ENCODE measurements around the gene LINGO1. TPM values are rescaled to one million over a fixed set of nuclear protein-coding genes. Genes with fewer than 3 reads are reported as not detected.
A peak's percentile ranks its signal among the peaks of the same experiment; 100 is the strongest.

Gene LINGO1
- total and polyA plus RNA-seq, 5 donors from 2014 or later: not detected

DNA sequence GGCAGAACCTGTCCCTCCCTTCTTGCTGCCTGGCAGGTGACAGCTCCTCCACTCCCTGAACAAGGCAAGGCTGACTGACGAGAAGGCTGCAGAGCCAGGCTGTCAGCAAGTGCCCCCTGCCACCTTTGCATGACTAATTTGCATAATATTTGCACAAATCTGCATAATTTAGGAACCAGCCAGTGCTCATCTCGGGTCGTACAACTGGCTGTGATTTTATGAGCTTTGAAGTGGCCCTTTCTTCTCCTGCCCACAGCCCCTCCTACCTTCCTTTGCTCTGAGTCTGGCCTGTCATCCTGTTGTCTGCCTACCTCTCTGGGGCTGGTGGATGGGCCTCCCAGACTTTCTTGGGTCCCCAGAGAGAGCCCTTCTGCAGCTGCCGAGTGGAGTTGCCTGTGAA lies 58.9 kb downstream of the LINGO1 start:
- no peak overlapping the region for H3K4me3 Mint-ChIP-seq
- no peaks in the 10 kb centered on the region for H3K36me3 ChIP-seq (ENCODE audit: control insufficient read depth, insufficient read depth, low read length)
- H3K36me3 Mint-ChIP-seq: no peaks in the 10 kb centered on the region
- peak overlapping the region in 1 of 3 donors; percentile 32 for H3K27ac Mint-ChIP-seq
- DNase-seq (no peak), ATAC-seq (ENCODE audit: low read depth in 2 of 2) (no peak)
- H3K9me3 Mint-ChIP-seq: peaks cover 0 to 1% (median 0%) of the 10 kb centered on the region in 7 donors
- no peaks in the 10 kb centered on the region for H3K4me1 ChIP-seq (ENCODE audit: control insufficient read depth, insufficient read depth, low read length, poor library complexity, severe bottlenecking)
- no peak overlapping the region for H3K4me3 ChIP-seq (ENCODE audit: low read depth, low read length)
- peaks cover 0 to 4% (median 0%) of the 10 kb centered on the region in 4 donors for H3K4me1 Mint-ChIP-seq
- H3K27me3 Mint-ChIP-seq: peaks cover 16% of the 10 kb centered on the region
- H3K9me3 ChIP-seq (ENCODE audit: control insufficient read depth in 2 of 2, low read length in 2 of 2): no peaks in the 10 kb centered on the region
- no peak overlapping the region for H3K27ac ChIP-seq (ENCODE audit: insufficient read depth, low read length, poor library complexity, severe bottlenecking)
- no peaks in the 10 kb centered on the region for H3K27me3 ChIP-seq (ENCODE audit: control insufficient read depth, insufficient read depth, low read length)

- Mint-ChIP-seq H3K36me3 (no peaks in the 10 kb centered on the region), H3K9me3 (peaks cover 0 to 1% (median 0%) of the 10 kb centered on the region in 7 donors), H3K4me1 (peaks cover 0 to 4% (median 0%) of the 10 kb centered on the region in 4 donors), H3K27ac (no peak overlapping the region), H3K4me3 (no peak overlapping the region), H3K27me3 (peaks cover 16% of the 10 kb centered on the region)
- H3K9me3 ChIP-seq (ENCODE audit: control insufficient read depth in 2 of 2, low read length in 2 of 2): no peaks in the 10 kb centered on the region
- ATAC-seq (ENCODE audit: low read depth in 2 of 2): no peak
- no peaks in the 10 kb centered on the region for H3K27me3 ChIP-seq (ENCODE audit: control insufficient read depth, insufficient read depth, low read length)
- no peak overlapping the region for H3K27ac ChIP-seq (ENCODE audit: insufficient read depth, low read length, poor library complexity, severe bottlenecking)
- no peaks in the 10 kb centered on the region for H3K36me3 ChIP-seq (ENCODE audit: control insufficient read depth, insufficient read depth, low read length)
- H3K4me3 ChIP-seq (ENCODE audit: low read depth, low read length): no peak overlapping the region
- H3K4me1 ChIP-seq (ENCODE audit: control insufficient read depth, insufficient read depth, low read length, poor library complexity, severe bottlenecking): no peaks in the 10 kb centered on the region
- DNase-seq: no peak
Observed at GRCh38 chr15:77572186-77572585, 60.5 kb downstream of the LINGO1 start.

- no peak for DNase-seq
- ATAC-seq (ENCODE audit: low read depth in 2 of 2): no peak
- no peak overlapping the region for H3K4me3 Mint-ChIP-seq
- H3K27ac Mint-ChIP-seq: no peak overlapping the region
- no peaks in the 10 kb centered on the region for H3K36me3 ChIP-seq (ENCODE audit: control insufficient read depth, insufficient read depth, low read length)
- peaks cover 16% of the 10 kb centered on the region for H3K27me3 Mint-ChIP-seq
- H3K27ac ChIP-seq (ENCODE audit: insufficient read depth, low read length, poor library complexity, severe bottlenecking): no peak overlapping the region
- H3K4me1 ChIP-seq (ENCODE audit: control insufficient read depth, insufficient read depth, low read length, poor library complexity, severe bottlenecking): no peaks in the 10 kb centered on the region
- peaks cover 0 to 1% (median 0%) of the 10 kb centered on the region in 7 donors for H3K9me3 Mint-ChIP-seq
- H3K9me3 ChIP-seq (ENCODE audit: control insufficient read depth in 2 of 2, low read length in 2 of 2): no peaks in the 10 kb centered on the region
- H3K4me3 ChIP-seq (ENCODE audit: low read depth, low read length): no peak overlapping the region
- H3K36me3 Mint-ChIP-seq: no peaks in the 10 kb centered on the region
- no peaks in the 10 kb centered on the region for H3K27me3 ChIP-seq (ENCODE audit: control insufficient read depth, insufficient read depth, low read length)
- H3K4me1 Mint-ChIP-seq: peaks cover 0 to 4% (median 0%) of the 10 kb centered on the region in 4 donors
Observed at GRCh38 chr15:77571741-77572140, 61.0 kb downstream of the LINGO1 start.

DNA sequence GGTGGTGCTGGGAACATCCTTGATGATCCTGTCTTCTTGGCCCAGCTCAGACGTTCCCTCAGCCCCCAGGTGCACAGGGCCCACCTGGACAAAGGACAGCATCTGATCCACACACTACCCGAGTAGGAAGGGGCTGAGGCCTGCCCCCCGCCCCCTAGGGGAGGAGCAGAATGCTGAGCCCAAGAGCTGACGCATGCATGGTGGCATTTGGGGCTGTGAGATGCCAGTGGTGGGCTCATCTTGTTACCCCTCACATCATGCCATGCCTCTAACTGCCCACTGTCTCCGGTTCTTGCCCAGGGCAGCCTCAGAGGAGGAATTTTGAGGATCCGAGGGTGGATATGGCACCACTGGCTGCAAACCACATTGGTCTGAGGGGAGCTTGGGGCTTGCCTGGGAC lies 61.5 kb downstream of the LINGO1 start:
- Histone ChIP-seq H3K27ac (ENCODE audit: insufficient read depth, low read length, poor library complexity, severe bottlenecking) (no peak overlapping the region), H3K9me3 (ENCODE audit: control insufficient read depth in 2 of 2, low read length in 2 of 2) (no peaks in the 10 kb centered on the region), H3K4me1 (ENCODE audit: control insufficient read depth, insufficient read depth, low read length, poor library complexity, severe bottlenecking) (no peaks in the 10 kb centered on the region), H3K4me3 (ENCODE audit: low read depth, low read length) (no peak overlapping the region), H3K27me3 (ENCODE audit: control insufficient read depth, insufficient read depth, low read length) (no peaks in the 10 kb centered on the region), H3K36me3 (ENCODE audit: control insufficient read depth, insufficient read depth, low read length) (no peaks in the 10 kb centered on the region)
- Mint-ChIP-seq H3K4me3 (no peak overlapping the region), H3K27me3 (peaks cover 16% of the 10 kb centered on the region), H3K9me3 (peaks cover 0 to 1% (median 0%) of the 10 kb centered on the region in 7 donors), H3K4me1 (peaks cover 0 to 4% (median 0%) of the 10 kb centered on the region in 4 donors), H3K36me3 (no peaks in the 10 kb centered on the region), H3K27ac (no peak overlapping the region)
- no peak for ATAC-seq (ENCODE audit: low read depth in 2 of 2)
- no peak for DNase-seq

DNA sequence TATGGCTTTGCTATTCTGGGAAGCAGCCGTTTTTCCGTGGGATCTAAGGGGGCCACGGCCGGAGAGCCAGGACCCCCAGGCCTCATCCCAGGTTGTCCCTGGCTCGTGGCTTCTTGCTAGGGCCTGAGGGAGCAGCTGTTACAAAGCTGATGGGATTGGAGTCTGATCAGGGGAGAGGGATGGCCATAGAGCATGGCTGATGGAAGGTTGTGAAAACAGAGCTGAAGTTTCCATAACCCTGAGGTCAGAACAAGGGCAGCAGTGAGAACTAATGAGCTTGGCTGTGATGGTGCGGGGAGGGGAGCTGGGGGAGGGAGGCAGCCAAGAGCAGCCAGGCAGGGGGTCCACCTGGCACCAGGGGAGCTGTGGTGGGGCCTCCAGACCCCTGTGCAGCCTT lies 63.0 kb downstream of the LINGO1 start:
- H3K27ac ChIP-seq (ENCODE audit: insufficient read depth, low read length, poor library complexity, severe bottlenecking): no peak overlapping the region
- Mint-ChIP-seq H3K4me3 (no peak overlapping the region), H3K4me1 (peaks cover 0 to 3% (median 0%) of the 10 kb centered on the region in 4 donors), H3K27ac (no peak overlapping the region), H3K27me3 (peaks cover 16% of the 10 kb centered on the region), H3K36me3 (no peaks in the 10 kb centered on the region), H3K9me3 (peaks cover 0 to 1% (median 0%) of the 10 kb centered on the region in 7 donors)
- DNase-seq (no peak), ATAC-seq (ENCODE audit: low read depth in 2 of 2) (no peak)
- H3K9me3 ChIP-seq (ENCODE audit: control insufficient read depth in 2 of 2, low read length in 2 of 2): no peaks in the 10 kb centered on the region
- H3K36me3 ChIP-seq (ENCODE audit: control insufficient read depth, insufficient read depth, low read length): no peaks in the 10 kb centered on the region
- no peak overlapping the region for H3K4me3 ChIP-seq (ENCODE audit: low read depth, low read length)
- H3K27me3 ChIP-seq (ENCODE audit: control insufficient read depth, insufficient read depth, low read length): no peaks in the 10 kb centered on the region
- no peaks in the 10 kb centered on the region for H3K4me1 ChIP-seq (ENCODE audit: control insufficient read depth, insufficient read depth, low read length, poor library complexity, severe bottlenecking)

- H3K9me3 ChIP-seq (ENCODE audit: control insufficient read depth in 2 of 2, low read length in 2 of 2): no peaks in the 10 kb centered on the region
Observed at GRCh38 chr15:77568973-77569728, 63.6 kb downstream of the LINGO1 start.

GRCh38 chr15:77568014-77568972 lies 64.4 kb downstream of the LINGO1 start:
- Mint-ChIP-seq H3K36me3 (no peaks in the 10 kb centered on the region), H3K4me1 (no peaks in the 10 kb centered on the region), H3K4me3 (no peak overlapping the region), H3K27ac (peak overlapping the region in 1 of 3 donors; percentile 71), H3K9me3 (peaks cover 0 to 1% (median 0%) of the 10 kb centered on the region in 7 donors), H3K27me3 (peaks cover 16% of the 10 kb centered on the region)
- no peak for DNase-seq
- H3K27ac ChIP-seq (ENCODE audit: insufficient read depth, low read length, poor library complexity, severe bottlenecking): no peak overlapping the region
- no peak for ATAC-seq (ENCODE audit: low read depth in 2 of 2)
- no peaks in the 10 kb centered on the region for H3K36me3 ChIP-seq (ENCODE audit: control insufficient read depth, insufficient read depth, low read length)
- H3K27me3 ChIP-seq (ENCODE audit: control insufficient read depth, insufficient read depth, low read length): no peaks in the 10 kb centered on the region
- H3K4me1 ChIP-seq (ENCODE audit: control insufficient read depth, insufficient read depth, low read length, poor library complexity, severe bottlenecking): no peaks in the 10 kb centered on the region
- H3K4me3 ChIP-seq (ENCODE audit: low read depth, low read length): no peak overlapping the region
- H3K9me3 ChIP-seq (ENCODE audit: control insufficient read depth in 2 of 2, low read length in 2 of 2): no peaks in the 10 kb centered on the region

More at GRCh38 chr15:77568973-77569728, 63.6 kb downstream of the LINGO1 start:
- no peak overlapping the region for H3K4me3 Mint-ChIP-seq
- peaks cover 16% of the 10 kb centered on the region for H3K27me3 Mint-ChIP-seq
- no peak overlapping the region for H3K27ac Mint-ChIP-seq
- H3K9me3 Mint-ChIP-seq: peaks cover 0 to 1% (median 0%) of the 10 kb centered on the region in 7 donors
- H3K27me3 ChIP-seq (ENCODE audit: control insufficient read depth, insufficient read depth, low read length): no peaks in the 10 kb centered on the region
- H3K27ac ChIP-seq (ENCODE audit: insufficient read depth, low read length, poor library complexity, severe bottlenecking): no peak overlapping the region
- H3K4me1 Mint-ChIP-seq: no peaks in the 10 kb centered on the region
- no peaks in the 10 kb centered on the region for H3K4me1 ChIP-seq (ENCODE audit: control insufficient read depth, insufficient read depth, low read length, poor library complexity, severe bottlenecking)
- ATAC-seq (ENCODE audit: low read depth in 2 of 2) (no peak), DNase-seq (no peak)
- H3K4me3 ChIP-seq (ENCODE audit: low read depth, low read length): no peak overlapping the region
- no peaks in the 10 kb centered on the region for H3K36me3 ChIP-seq (ENCODE audit: control insufficient read depth, insufficient read depth, low read length)
- no peaks in the 10 kb centered on the region for H3K36me3 Mint-ChIP-seq
